AG20443 (cell line): Measurements from ENCODE around the gene FCGR3A.
"Not testable (repeated sequence)": the region's sequence is repeated elsewhere in the genome, so short reads cannot be mapped to it uniquely, and the experiment has no call there.

Experiments used
- DNase-seq: peaks from one replicate; pipeline ENCODE4 v3.0.0; 2012; ENCODE audit warnings: low spot score, mixed read lengths

Gene FCGR3A

DNA sequence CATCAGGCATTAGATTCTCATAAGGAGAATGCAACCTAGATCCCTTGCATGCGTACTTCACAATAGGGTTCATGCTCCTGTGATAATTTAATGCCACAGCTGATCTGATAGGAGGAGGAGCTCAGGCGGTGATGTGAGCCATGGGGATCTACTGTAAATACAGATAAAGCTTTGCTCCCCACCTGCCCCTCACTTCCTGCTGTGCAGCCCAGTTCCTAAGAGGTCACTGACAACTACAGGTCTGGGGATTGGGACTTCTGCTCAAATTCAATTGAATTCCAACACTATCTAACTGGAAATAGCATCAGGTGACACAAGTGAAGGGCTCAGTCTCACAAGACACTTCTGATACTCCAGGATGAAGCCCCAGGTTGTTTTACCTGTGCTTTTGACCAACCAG lies 7.4 kb upstream of the FCGR3A start:
- not testable (repeated sequence) for DNase-seq

DNA sequence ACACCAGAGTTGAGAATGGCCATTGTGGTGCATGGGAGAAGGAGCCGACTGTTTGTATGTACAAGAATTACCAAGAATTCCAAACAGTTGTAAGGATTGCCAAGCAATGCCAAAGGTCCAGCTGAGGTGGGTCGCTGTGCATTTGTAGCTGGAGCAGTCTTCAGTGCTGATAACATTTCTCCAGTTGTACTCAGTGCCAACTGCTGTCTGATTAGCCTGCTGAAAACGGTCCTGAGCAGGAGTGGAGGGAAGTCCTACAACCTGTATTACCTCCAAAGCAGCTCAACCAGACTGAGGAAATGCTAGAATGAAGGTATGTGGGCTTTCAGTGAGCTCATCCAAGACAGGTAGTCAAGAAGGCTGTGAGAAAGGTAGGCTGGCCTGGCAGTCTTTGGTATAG lies 6.5 kb upstream of the FCGR3A start:
- DNase-seq: not testable (repeated sequence)

DNA sequence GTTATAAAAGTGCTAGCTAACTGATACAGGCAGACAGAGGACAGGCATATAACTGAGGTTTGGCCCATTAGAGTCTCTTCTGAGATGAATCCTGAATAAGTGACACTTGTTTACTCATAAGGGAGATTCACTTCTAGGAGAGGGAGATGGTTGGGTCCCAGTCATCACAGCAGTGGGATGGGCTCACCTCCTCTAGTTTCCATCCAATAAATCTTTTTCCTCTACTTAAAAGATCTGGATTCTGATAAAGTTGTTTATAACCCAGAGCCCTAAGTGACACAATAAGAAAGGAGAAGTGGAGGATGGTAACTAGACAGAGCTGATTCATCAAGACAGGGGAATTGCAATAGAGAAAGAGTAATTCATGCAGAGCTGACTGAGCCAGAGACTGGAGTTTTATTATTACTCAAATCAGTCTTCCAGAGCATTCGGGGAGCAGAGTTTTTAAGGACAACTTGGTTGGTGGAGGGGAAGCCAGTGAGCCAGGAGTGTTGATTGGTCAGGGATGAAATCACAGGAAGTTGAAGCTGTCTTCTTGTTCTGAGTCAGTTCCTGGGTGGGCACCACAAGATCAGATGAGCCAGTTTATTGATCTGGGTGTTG lies 5.3 kb upstream of the FCGR3A start:
- not testable (repeated sequence) for DNase-seq

DNA sequence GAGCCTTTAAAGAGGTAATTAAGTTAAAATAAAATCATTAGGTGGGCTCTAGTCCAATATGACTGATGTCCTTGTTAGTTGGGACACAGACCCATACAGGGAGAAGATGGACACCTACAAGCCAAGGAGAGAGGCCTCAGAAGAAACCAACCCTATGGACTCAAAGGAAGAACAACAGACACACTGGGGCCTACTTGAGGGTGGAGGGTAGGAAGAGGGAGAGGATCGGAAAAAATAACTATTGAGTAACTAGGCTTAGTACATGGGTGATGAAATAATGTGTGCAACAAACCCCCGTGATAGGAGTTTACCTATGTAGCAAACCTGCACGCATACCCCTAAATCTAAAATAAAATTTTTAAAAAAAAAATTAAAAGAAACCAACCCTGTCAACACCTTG lies 4.7 kb upstream of the FCGR3A start:
- not testable (repeated sequence) for DNase-seq

DNA sequence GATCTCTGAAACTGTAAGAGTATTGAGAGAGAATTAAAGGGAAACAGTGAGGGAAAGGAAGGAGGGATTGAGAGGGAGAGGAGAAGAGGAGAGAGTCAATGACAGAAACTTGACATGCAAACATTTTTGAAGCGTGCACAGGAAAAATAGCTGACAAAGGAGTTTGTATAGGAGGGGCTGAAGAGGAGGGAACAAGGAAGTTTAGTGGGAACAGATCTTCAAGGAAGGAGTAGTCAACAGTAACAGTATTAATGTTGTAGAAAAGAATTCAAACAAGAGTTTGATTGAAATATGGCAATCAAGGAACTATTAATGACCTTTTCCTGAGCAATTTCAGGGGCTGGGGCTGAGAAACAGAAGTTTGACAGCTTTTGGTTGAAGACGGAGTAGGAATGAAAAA lies 4.0 kb upstream of the FCGR3A start:
- not testable (repeated sequence) for DNase-seq

DNA sequence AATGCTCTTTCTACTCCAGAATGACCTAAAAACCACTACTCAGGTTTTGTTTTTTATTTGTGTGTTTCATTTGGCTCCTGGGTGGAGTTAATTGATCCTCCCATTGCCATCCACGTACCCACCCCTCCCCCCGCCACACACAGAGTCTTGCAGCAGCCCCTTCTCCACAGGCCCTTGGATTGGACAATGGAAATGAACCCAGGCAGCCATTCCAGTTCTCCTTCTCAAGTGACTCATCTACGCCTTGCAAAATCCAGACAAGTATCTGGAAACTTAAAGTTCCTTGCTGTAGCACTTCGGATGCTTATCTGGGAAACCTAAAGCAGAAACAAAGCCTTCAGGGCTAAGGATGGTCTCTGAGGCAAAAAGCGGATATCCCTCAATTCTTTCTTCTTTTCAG lies 1.3 kb upstream of the FCGR3A start:
- not testable (repeated sequence) for DNase-seq

DNA sequence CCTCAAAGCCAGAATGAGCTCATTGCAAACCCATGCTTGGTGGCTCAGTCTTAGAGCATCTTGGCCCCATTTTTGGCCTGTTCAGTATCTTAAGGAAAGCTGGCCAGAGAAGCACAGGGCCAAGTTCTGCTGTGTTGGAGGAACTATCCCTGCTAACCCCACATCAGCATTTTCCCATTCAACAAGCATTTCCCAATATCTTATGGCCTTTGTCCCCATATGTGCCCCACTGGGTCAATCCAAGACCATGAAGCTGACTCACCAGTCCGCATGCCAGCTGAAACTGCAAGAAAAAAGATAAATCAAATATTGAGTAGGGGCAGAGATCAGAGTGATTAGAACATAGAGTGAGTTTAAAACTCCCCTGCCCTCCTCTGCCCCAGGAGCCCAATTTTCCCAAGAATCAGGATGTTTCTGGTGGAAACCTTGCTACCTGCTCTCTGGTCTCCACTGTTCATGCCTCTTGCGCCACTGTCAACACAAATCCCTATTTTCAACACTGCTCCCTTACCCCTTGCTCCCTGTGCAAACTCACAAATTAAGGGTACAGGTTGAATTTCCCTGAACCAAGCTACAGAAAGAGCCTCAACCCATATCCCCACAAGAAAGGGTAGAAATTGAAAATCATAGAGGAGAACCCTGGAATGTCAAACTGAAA lies 740 bp downstream of the FCGR3A start:
- DNase-seq: not testable (repeated sequence)

DNA sequence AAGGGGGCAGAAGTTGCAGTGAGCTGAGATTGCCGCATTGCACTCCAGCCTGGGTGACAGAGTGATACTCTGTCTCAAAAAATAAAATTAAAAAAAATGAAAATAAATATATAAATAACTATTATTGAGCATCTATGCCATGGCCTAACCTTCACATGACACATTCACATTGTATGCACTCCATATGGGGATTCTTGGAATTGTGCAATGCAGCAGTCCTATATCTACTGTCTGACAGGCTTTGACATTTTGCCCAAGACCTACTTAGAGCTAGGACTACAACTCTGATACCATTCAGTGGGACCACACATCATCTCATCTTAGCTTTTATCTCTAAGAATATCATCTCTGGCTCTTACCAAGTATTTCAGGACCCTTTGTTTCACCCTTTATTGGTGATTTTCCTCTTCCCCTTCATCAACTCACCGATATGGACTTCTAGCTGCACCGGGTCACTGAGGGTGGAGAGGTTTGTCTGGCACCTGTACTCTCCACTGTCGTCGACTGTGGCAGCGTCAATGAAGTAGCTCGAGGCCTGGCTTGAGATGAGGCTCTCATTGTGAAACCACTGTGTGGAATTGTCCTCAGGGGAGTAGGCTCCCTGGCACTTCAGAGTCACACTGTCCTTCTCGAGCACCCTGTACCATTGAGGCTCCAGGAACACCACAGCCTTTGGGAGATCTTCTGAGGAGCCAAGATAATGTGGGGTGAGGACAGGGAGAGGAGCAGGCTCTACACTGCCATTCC lies 1.4 kb downstream of the FCGR3A start:
- DNase-seq: not testable (repeated sequence)

DNA sequence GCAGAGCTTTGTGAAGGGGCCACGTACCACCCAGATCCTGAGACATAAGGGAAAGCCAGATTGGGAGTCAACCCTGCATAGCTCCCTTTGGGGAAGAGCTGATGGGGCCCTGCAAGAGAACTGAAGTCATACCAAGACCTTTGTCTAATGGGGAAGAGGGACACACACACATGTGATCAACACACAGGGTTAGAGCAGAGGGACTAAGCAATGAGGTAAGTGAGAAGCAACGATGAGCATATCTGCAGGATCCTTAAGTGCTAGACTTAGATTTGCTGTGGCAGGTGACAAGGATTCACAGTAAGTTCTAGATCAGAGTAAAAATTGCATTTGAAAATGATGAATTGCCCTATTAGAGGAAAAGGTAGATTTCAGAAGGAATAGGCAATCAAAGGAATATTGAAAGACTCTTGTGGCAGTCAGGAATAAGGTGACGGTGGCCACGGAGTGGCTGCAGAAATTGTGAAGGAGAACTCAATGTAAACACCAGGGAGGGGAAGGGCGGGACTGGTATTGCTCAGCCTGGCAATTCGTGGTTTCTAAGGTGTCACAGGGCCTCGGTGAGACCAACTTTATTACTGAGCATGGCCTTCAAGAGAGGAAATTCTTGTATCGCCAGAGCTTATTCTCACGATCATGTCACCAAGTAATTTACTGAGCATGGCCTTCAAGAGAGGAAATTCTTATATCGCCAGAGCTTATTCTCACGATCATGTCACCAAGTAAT lies 4.5 kb downstream of the FCGR3A start:
- DNase-seq: not testable (repeated sequence)

DNA sequence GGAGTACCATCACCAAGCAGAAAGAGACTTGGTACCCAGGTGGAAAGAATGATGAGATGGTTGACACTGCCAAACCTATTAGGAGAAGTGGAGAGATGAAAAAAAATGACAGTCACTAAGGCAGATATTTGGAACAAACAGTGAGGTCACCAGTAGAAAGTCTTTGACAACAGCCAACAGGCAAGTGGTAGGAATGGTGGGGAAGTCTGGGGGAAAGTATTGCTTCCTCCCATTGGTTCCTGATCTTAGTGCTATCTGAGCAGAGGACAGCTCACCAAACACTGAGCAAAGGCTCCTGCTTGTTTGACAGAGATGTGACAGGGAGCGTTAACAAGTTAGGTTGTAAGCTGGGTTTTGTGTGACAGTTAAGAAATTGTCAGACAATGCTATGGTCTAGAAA lies 6.5 kb downstream of the FCGR3A start:
- not testable (repeated sequence) for DNase-seq

DNA sequence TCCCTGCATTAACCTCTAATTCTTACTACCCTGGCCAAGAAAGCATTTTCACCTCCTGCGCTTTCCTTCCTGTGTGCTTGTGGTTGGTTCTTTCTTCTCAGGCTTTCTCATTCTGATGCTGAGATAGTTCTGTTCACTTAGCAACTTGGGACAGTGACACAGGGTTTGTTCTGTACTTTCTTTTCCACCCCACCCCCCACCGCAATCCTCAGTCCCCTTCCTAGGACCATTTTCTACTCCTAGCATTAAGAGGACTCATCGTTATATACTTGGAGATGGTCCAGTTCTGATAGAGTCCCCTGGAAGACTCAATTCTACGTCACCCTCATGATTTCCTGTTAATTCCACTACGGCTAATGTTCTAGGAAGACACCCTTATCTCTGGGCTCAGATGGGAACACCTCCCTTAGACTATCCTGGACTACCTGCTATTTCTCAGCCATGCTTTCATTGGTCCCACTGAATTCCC lies 7.5 kb downstream of the FCGR3A start:
- not testable (repeated sequence) for DNase-seq

DNA sequence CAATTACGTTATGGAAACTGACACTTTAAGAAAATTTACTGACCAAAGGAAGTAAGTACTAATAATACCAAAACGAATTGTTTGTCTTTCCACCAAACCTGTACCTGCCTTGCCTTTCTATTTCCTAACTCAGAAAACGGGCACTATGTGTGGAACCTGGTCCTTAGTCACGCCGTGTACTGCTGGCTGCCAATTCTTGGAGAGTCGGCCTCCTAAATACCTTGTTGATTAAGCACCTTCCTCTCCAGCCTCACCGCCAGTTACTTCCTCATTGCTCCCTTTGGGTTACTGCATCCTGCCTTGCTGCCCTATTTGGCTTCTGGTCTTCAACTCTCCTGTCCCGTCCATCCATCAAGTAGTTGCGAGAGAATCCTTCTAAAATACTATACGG lies 9.1 kb downstream of the FCGR3A start:
- DNase-seq: not testable (repeated sequence)

DNA sequence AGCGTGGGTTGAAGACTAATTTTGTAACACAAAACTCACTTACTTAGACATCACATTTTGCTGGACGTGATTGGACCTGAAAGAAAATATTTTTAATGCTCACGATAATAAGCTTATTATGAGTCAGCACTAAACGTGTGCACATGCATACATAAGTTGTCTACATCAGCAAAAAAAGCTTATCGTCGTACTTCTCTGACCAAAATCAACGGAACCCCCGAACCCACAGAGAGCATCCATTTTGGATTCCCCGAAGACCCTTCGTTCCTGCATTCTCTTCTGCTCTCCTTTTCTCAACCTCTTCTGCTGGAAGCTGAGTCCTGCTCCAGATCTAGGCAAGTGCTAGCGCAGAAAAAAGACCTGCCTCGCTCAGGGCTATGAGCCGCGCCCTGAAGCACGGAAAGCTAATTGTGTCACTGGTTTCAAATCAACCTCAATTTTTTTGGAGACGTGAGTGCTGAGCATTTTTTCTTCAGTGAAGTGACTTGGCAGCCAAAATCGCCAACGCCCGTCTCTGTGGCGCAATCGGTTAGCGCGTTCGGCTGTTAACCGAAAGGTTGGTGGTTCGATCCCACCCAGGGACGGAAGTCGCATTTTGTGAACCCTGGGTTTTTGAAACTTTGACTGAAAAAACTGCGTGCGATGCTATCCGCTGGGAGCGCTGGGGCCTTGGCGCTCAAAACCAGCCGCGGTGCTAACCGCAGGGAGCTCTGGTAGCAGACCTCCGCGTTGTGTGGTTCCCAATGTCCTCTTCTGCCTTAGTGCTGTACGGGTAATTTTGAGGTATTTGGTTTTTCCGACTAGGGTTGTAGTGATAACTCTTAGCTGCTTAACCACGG lies 9.7 kb downstream of the FCGR3A start:
- peak; percentile 67 for DNase-seq

DNA sequence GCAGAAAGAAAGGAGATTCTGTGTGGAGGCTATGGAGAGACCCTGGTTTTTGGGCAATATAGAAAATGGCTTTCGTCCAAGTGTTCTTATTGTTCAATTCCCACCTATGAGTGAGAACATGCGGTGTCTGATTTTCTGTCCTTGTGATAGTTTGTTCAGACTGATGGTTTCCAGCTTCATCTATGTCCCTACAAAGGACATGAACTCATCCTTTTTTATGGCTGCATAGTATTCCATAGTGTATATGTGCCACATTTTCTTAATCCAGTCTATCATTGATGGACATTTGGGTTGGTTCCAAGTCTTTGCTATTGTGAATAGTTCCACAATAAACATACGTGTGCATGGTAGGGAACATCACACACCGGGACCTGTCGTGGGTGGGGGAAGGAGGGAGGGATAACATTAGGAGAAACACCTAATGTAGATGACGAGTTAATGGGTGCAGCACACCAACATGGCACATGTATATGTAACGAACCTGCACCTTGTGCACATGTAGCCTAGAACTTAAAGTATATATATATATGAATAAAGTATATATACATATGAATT lies 10.6 kb downstream of the FCGR3A start:
- DNase-seq: not testable (repeated sequence)

DNA sequence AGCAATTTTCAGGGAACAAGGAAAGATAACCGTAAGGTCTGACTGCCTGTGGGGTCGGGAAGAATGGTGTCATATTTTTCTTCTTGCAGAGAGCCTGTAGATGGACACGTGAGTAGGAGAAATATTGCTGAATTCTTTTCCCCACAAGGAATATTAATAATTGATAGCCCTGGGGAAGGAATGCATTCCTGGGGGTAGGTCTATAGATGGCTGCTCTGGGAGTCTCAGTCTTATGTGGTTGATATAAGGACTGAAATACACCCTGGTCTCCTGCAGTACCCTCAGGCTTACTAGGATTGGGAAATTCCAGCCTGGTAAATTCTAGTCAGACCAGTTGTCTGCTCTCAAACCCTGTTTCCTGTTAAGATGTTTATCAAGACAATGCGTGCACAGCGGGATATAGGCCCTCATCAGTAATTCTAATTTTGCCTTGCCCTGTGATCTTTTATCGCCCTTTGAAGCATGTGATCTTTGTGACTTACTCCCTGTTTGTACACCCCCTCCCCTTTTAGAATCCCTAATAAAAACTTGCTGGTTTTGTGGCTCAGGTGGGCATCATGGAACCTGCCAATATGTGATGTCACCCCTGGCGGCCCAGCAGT lies 12.4 kb downstream of the FCGR3A start:
- DNase-seq: not testable (repeated sequence)

DNA sequence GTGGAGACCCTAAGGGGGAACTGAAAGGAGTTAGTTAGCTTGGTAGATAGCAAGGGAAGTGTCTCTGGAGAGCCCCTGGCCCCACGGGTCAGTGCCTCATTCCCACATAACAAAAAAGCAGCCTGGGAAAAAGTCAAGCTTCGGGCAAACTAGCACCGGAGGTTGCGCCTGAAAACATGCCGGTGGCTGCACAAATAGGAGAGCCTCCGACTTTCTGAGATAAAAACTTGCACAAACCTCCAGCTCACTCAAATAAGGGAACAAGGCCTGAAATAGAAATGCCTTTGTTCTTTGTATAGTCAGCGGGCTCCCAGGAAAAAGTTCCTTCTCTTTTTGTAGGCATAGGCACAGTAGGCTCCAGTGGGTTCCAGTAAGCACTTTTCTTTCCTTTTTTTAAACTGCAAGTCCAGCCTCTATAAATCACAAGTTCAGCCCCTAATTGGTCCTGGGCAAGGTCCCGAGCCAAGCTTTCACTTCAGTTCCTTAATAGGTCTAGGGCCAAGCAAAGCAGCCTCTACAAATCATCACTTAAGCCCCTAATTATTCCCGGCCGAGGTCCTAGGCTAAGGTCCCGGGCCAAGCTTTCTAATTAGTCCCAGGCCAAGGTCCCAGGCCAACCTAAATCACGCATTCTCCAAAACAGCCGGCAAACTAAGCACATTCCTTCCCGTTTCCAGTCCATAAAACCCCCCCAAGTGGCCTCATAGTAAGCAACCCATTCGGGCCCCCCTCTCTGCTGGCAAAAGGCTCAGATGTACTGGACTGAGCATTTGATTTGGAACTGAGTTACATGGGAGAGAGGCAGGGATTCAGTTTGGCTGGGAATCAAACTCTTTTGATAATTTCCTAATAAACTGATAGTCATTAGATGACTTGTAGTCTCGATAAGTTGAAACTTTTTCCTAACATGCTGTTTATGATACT lies 16.7 kb downstream of the FCGR3A start:
- DNase-seq: not testable (repeated sequence)

DNA sequence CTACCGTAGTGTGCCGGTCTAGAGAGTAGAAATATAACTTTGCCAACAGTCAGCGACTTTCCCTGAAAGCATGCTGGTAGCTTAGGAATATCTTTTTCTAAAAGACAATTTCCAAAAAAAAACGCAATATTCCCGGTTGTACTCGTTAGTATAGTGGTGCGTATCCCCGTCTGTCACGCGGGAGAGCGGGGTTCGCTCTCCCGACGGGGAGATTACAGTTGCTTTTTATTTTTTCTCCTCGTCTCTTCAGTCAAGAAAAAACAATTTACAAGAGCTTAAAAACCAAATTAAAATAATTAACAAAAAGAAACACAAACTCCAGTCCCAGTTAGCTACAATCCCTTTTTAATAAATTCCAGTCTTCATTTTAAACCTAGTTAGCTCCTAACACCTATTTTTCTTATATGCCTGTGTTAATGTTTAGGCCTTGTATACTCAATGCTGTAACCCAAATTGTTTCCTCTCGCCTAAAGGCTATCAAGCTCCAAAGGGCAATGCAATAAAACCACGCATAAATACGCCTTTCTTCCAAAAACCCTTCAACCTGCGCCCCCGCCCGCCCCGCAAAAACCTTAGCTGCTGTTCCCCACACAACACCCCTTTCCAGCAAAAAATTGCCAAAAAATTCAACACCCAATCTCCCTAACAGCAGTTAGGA lies 17.5 kb downstream of the FCGR3A start:
- no peak for DNase-seq

DNA sequence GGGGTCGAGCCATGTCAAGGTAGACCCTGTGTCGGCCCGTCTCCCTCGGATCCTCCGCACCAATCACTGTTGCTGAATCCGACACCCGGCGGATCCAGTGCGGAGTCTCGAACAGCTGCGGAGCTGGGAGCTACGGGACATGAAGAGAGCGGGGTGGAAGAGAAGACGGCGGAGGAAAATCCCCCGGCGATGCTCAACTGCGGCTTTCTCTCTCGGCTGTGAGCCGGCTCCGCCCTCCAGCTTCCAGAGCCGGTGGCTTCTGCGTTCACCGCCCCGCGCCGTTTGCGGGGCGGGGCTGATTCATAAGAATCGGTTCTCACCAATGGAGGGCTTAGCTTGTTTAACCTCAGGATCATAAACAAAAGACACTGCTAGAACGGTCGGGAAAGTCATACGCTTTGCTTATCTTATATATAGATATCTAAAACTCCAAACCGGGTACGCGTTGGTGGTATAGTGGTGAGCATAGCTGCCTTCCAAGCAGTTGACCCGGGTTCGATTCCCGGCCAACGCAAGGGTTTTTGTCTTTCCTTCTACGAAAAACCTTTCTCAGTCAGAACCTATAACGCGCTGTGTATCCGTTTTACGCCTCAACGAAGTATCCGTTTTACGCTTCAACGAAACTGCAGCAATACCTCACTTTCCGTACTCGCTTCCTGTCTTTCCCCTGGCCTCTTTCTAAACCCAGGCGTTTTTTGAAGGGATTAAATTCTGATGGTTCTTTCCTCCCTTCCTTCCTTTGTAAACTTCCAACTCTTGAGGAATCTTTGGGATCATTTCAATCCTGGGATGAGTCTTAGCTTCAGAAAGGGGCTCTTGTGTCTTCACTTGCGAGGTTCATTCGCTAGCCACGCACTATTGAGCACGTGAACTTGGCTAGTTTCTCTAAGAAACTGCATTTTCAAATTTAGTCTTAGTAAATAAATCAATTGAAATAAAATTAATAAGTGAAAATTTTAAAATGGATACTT lies 18.7 kb downstream of the FCGR3A start:
- DNase-seq: peak; percentile 70
